GM06990 (cell line): ENCODE measurements around the gene ADGRG3.

Source experiments
- DNase-seq: peaks from one replicate; pipeline ENCODE4 v3.0.0-alpha.2; 2011; ENCODE audit not compliant: insufficient read length; ENCODE audit errors: extremely low read depth
- H3K27me3 ChIP-seq: replicated peaks from 2 replicates; pipeline ENCODE4 v1.6.0; 2011; ENCODE audit warnings: low read length; ENCODE audit not compliant: control insufficient read depth, insufficient read depth
- H3K36me3 ChIP-seq: 2 replicates; pipeline ENCODE4 v1.5.1; 2011; ENCODE audit warnings: low read length; ENCODE audit not compliant: control insufficient read depth, insufficient read depth
- H3K4me3 ChIP-seq: replicated peaks from 2 replicates; pipeline ENCODE4 v1.5.1; 2011; ENCODE audit warnings: low read depth, mild to moderate bottlenecking, control low read depth, low read length
- CTCF ChIP-seq: IDR thresholded peaks from 2 replicates; pipeline ENCODE4 v1.5.1; 2011; ENCODE audit warnings: low read length, control low read depth, mild to moderate bottlenecking, inconsistent platforms; ENCODE audit not compliant: insufficient read depth, poor library complexity, severe bottlenecking

ADGRG3 gene

GRCh38 chr16:57630931-57631845 lies 36.9 kb upstream of the ADGRG3 start:
- no peak for DNase-seq
- Histone ChIP-seq H3K27me3 (peaks cover 3% of the 10 kb centered on the region), H3K4me3 (no peak overlapping the region), H3K36me3 (no peaks in the 10 kb centered on the region)
- no peak for TF ChIP-seq CTCF

DNA sequence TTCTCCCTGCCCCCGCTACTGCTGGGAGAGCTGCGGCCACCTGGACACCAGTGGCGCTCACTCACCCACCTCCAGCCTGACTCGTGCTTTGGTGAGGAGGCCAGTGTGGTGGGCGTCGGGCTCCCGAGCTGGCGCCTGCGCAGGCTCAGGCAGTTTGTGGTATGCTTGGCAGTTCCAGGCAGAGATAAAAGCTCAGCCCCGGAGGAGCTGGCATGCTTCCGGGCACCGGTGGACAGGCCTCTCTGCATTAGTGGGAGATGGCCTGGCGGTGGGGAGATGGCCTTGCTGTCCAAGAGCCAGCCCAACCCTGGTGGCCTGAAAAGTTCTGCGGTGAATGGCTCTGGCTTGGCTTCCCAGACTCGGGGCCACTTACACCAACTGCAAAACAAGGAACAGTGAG lies 35.5 kb upstream of the ADGRG3 start:
- DNase-seq = no peak
- Histone ChIP-seq H3K27me3 (peaks cover 5% of the 10 kb centered on the region), H3K36me3 (no peaks in the 10 kb centered on the region), H3K4me3 (no peak overlapping the region)
- TF ChIP-seq CTCF = no peak

DNA sequence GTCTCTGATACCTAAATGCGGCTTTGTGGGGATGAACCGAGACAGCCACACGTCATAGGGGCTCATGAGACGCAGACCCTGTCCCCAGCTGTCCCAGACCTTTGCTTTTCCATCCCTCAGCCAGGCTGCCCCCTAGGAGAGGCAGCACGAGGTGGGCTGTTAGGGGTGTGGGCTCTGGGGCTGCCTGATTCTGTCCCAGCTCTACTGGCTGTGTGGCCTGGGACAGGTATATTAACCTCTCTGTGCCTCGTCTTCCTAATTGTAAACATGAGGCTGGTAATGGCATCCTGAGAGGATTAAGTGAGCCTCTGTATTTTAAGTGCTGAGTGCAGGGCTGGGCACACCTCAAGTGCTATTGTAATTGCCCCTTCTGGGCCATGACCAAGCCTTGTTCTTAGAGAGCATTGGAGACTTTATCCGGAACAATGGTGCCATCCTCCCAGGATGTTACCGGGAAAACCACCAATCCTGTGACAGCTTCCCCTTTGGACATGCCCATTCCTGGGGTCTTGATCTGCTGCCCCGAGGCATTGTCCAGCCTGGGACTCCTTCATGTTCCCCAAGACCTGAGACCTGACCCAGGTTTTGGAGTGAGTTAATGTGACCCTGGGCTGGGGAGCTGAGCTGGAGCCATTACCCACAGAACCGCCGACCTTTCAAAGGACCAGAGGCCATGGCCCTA lies 34.6 kb upstream of the ADGRG3 start:
- no peak overlapping the region for H3K4me3 ChIP-seq
- peaks cover 5% of the 10 kb centered on the region for H3K27me3 ChIP-seq
- no peaks in the 10 kb centered on the region for H3K36me3 ChIP-seq
- no peak for TF ChIP-seq CTCF
- DNase-seq = no peak

- no peak for DNase-seq
- no peak overlapping the region for H3K4me3 ChIP-seq
- H3K36me3 ChIP-seq = no peaks in the 10 kb centered on the region
- no peak for TF ChIP-seq CTCF
- H3K27me3 ChIP-seq = peaks cover 4% of the 10 kb centered on the region
Observed at GRCh38 chr16:57634171-57634570, 33.9 kb upstream of the ADGRG3 start.

- no peak for DNase-seq
- no peak for TF ChIP-seq CTCF
- Histone ChIP-seq H3K27me3 (peaks cover 4% of the 10 kb centered on the region), H3K36me3 (no peaks in the 10 kb centered on the region), H3K4me3 (no peak overlapping the region)
Observed at GRCh38 chr16:57635266-57636097, 32.6 kb upstream of the ADGRG3 start.
